SU-DHL-6 (cell line): Measurements from ENCODE around the gene ZNF860.

ENCODE experiments used
- H2AFZ ChIP-seq: fragments of 200-600 bp; sonication (generic); 2 replicates; pipeline ENCODE4 v1.6.1; 2014; ENCODE audit warnings: low read depth, mild to moderate bottlenecking, moderate library complexity, mixed read lengths, antibody characterized with exemption, low read length; ENCODE audit not compliant: severe bottlenecking
- H3F3A ChIP-seq: fragments of 200-600 bp; shearing (Covaris generic); 2 replicates; pipeline ENCODE4 v1.6.0; 2016; ENCODE audit warnings: antibody characterized with exemption, mild to moderate bottlenecking; ENCODE audit not compliant: insufficient read depth
- H3K27ac ChIP-seq: fragments of 200-600 bp; sonication (generic); 2 replicates; pipeline ENCODE4 v1.5.1; 2016; ENCODE audit warnings: low read depth, mild to moderate bottlenecking, low read length, moderate library complexity, mixed read lengths
- H3K27me3 ChIP-seq: fragments of 200-600 bp; sonication (generic), shearing (Covaris generic); 2 replicates; pipeline ENCODE4 v1.6.0; 2014; ENCODE audit warnings: mild to moderate bottlenecking, low read length
- H3K36me3 ChIP-seq: fragments of 200-600 bp; sonication (generic); 2 replicates; pipeline ENCODE4 v1.6.1; 2014; ENCODE audit warnings: mild to moderate bottlenecking, low read length, mixed read lengths
- H3K4me2 ChIP-seq: fragments of 300-600, 200-600 bp; shearing (Covaris generic), sonication (generic); 2 replicates; pipeline ENCODE4 v1.6.0; 2014; ENCODE audit warnings: low read length, low read depth, mild to moderate bottlenecking; ENCODE audit not compliant: poor library complexity, severe bottlenecking
- H3K4me3 ChIP-seq: fragments of 200-600 bp; sonication (generic); 2 replicates; pipeline ENCODE4 v1.5.1; 2014; ENCODE audit warnings: antibody characterized with exemption, low read length, mild to moderate bottlenecking, mixed read lengths; ENCODE audit not compliant: insufficient read depth, poor library complexity, severe bottlenecking
- H3K79me2 ChIP-seq: fragments of 200-600 bp; sonication (generic); 2 replicates; pipeline ENCODE4 v1.6.1; 2014; ENCODE audit warnings: mild to moderate bottlenecking, low read length, moderate library complexity; ENCODE audit not compliant: insufficient read depth
- H3K9ac ChIP-seq: fragments of 200-600 bp; sonication (generic); 2 replicates; pipeline ENCODE4 v1.7.0; 2014; ENCODE audit warnings: mild to moderate bottlenecking, low read length
- H3K9me2 ChIP-seq: fragments of 200-600 bp; sonication (generic); replicated peaks from 2 replicates; pipeline ENCODE4 v1.6.1; 2014; ENCODE audit warnings: low read length; ENCODE audit not compliant: insufficient read depth
- H3K9me3 ChIP-seq: fragments of 200-600 bp; sonication (generic); 2 replicates; pipeline ENCODE4 v1.6.1; 2014; ENCODE audit warnings: low read length, mixed read lengths; ENCODE audit not compliant: insufficient read depth
- H4K20me1 ChIP-seq: fragments of 200-600 bp; sonication (generic); 2 replicates; pipeline ENCODE4 v1.6.1; 2014; ENCODE audit warnings: low read depth, mild to moderate bottlenecking, antibody characterized with exemption, low read length, moderate library complexity, mixed read lengths
- CTCF ChIP-seq: fragments of 200-600 bp; sonication (generic); IDR thresholded peaks from one replicate; pipeline ENCODE4 v1.5.1; 2017; ENCODE audit warnings: antibody characterized with exemption, mild to moderate bottlenecking, low read length, moderate library complexity; ENCODE audit not compliant: insufficient read depth, poor library complexity, severe bottlenecking
- EZH2phosphoT487 ChIP-seq: fragments of 200-600 bp; sonication (generic), shearing (Covaris generic); conservative IDR thresholded peaks from 2 replicates; pipeline ENCODE4 v1.6.1; 2018; ENCODE audit warnings: mild to moderate bottlenecking, antibody characterized with exemption, low read length, moderate library complexity, mixed read lengths

Gene ZNF860

GRCh38 chr3:32000877-32001276 is 19.3 kb downstream of the ZNF860 start:
- 0 out of 2 replicates have a peak, but pooled peaks cover 2% of the 10 kb centered on the region for H3K36me3 ChIP-seq
- no peak for TF ChIP-seq CTCF
- TF ChIP-seq EZH2phosphoT487, result no peak
- H3K9ac ChIP-seq, result no peak overlapping the region

GRCh38 chr3:32002561-32003368 is 21.2 kb downstream of the ZNF860 start:
- Histone ChIP-seq H3K4me2 (no peak overlapping the region), H3K27me3 (no peaks in the 10 kb centered on the region), H3K9me2 (no peaks in the 10 kb centered on the region), H3K36me3 (0 out of 2 replicates have a peak, but pooled peaks cover 2% of the 10 kb centered on the region), H4K20me1 (no peaks in the 10 kb centered on the region), H2AFZ (no peak overlapping the region), H3K27ac (no peak overlapping the region), H3K9ac (no peak overlapping the region), H3K9me3 (no peaks in the 10 kb centered on the region), H3K4me3 (no peak overlapping the region), H3K79me2 (no peaks in the 10 kb centered on the region), H3F3A (no peaks in the 10 kb centered on the region)
- TF ChIP-seq EZH2phosphoT487 (no peak), CTCF (no peak)

More at GRCh38 chr3:32000877-32001276, 19.3 kb downstream of the ZNF860 start:
- H3K79me2 ChIP-seq, result no peaks in the 10 kb centered on the region
- no peak overlapping the region for H3K4me3 ChIP-seq
- H3K4me2 ChIP-seq, result no peak overlapping the region
- no peaks in the 10 kb centered on the region for H3K9me2 ChIP-seq
- no peaks in the 10 kb centered on the region for H3K27me3 ChIP-seq
- 0 out of 2 replicates have a peak, but pooled peaks cover 1% of the 10 kb centered on the region for H3F3A ChIP-seq
- H2AFZ ChIP-seq, result no peak overlapping the region
- H4K20me1 ChIP-seq, result no peaks in the 10 kb centered on the region
- no peak overlapping the region for H3K27ac ChIP-seq
- no peaks in the 10 kb centered on the region for H3K9me3 ChIP-seq

DNA sequence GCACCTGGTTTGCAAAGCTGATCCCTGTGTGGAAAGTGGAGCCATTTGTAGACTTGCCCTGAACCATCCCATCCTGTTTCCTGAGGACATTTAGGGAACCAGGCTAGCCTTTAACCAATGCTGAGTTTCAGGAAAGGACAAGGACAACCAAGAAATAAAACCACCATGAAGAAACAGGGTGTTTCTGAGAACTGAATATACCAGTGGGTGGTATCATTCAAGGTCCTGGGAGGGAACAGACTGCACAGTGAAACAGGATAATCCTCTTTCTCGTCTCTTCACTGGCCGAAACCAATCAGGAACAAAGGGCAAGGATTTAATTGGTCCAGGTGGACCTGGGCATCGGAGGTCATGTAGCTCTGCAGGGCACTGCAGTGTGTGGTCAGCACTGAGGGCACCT is 21.8 kb downstream of the ZNF860 start:
- no peaks in the 10 kb centered on the region for H3K9me3 ChIP-seq
- H3K27me3 ChIP-seq, result no peaks in the 10 kb centered on the region
- no peaks in the 10 kb centered on the region for H3K79me2 ChIP-seq
- H3K36me3 ChIP-seq, result 0 out of 2 replicates have a peak, but pooled peaks cover 2% of the 10 kb centered on the region
- TF ChIP-seq CTCF, result no peak
- no peak for TF ChIP-seq EZH2phosphoT487
- H3K4me2 ChIP-seq, result no peak overlapping the region
- no peaks in the 10 kb centered on the region for H3F3A ChIP-seq
- H2AFZ ChIP-seq, result no peak overlapping the region
- no peaks in the 10 kb centered on the region for H4K20me1 ChIP-seq
- H3K4me3 ChIP-seq, result no peak overlapping the region
- no peaks in the 10 kb centered on the region for H3K9me2 ChIP-seq
- no peak overlapping the region for H3K27ac ChIP-seq
- no peak overlapping the region for H3K9ac ChIP-seq
